Thoracic aorta (tissue), 2 donors: ENCODE measurements around the gene SPHKAP. TPM values are rescaled to one million over a fixed set of nuclear protein-coding genes. Genes with fewer than 3 reads are reported as not detected.
"Not testable (repeated sequence)": the region's sequence is repeated elsewhere in the genome, so short reads cannot be mapped to it uniquely, and the experiment has no call there.

ENCODE experiments used
- ATAC-seq: fragments of 150-250 bp; one replicate; pipeline ENCODE4 v1.8.0; 2017; ENCODE audit warnings: low read depth; ENCODE audit not compliant: insufficient number of reproducible peaks, low FRiP score
- DNase-seq: peaks from one replicate; pipeline ENCODE4 v3.0.0-alpha.2; 2020; ENCODE audit warnings: low spot score
- H3K27ac ChIP-seq, 2 donors: fragments of 200-600 bp; sonication (generic); 1 replicate in 1 of 2; 2 replicates in 1 of 2; pipeline ENCODE4 v1.5.1; 2016; ENCODE audit warnings: mild to moderate bottlenecking in 2 of 2, moderate library complexity in 2 of 2
- H3K27me3 ChIP-seq: fragments of 200-600 bp; sonication (generic); replicated peaks from 2 replicates; pipeline ENCODE4 v1.6.0; 2016; ENCODE audit warnings: mild to moderate bottlenecking; ENCODE audit not compliant: insufficient read depth
- H3K36me3 ChIP-seq: fragments of 200-600 bp; sonication (generic); one replicate; pipeline ENCODE4 v1.5.1; 2016
- H3K4me1 ChIP-seq, 2 donors: fragments of 200-600 bp; sonication (generic); 1 replicate in 1 of 2; 2 replicates in 1 of 2; pipeline versions ENCODE4 v1.5.1 to v1.6.0; 2016; ENCODE audit warnings: low read depth in 2 of 2, mild to moderate bottlenecking in 1 of 2; ENCODE audit not compliant: control insufficient read depth in 1 of 2
- H3K4me3 ChIP-seq: fragments of 200-600 bp; sonication (generic); 2 replicates; pipeline ENCODE4 v1.5.1; 2016; ENCODE audit warnings: mild to moderate bottlenecking
- H3K9me3 ChIP-seq: fragments of 200-600 bp; sonication (generic); 2 replicates; pipeline ENCODE4 v1.5.1; 2016
- total RNA-seq, 2 donors: library from RNA; depleted of rRNA; stranded (reverse); fragments of >200 nt; gene quantifications; one replicate each; pipeline versions ENCODE4 v1.1.0 to v1.2.3, GENCODE V29; 2016
- TF ChIP-seq, protein P1 (sequence below): fragments of 200-600 bp; sonication (generic); IDR thresholded peaks from one replicate; pipeline ENCODE4 v1.5.1; 2019; ENCODE audit warnings: antibody characterized with exemption

The SPHKAP gene, protein sequence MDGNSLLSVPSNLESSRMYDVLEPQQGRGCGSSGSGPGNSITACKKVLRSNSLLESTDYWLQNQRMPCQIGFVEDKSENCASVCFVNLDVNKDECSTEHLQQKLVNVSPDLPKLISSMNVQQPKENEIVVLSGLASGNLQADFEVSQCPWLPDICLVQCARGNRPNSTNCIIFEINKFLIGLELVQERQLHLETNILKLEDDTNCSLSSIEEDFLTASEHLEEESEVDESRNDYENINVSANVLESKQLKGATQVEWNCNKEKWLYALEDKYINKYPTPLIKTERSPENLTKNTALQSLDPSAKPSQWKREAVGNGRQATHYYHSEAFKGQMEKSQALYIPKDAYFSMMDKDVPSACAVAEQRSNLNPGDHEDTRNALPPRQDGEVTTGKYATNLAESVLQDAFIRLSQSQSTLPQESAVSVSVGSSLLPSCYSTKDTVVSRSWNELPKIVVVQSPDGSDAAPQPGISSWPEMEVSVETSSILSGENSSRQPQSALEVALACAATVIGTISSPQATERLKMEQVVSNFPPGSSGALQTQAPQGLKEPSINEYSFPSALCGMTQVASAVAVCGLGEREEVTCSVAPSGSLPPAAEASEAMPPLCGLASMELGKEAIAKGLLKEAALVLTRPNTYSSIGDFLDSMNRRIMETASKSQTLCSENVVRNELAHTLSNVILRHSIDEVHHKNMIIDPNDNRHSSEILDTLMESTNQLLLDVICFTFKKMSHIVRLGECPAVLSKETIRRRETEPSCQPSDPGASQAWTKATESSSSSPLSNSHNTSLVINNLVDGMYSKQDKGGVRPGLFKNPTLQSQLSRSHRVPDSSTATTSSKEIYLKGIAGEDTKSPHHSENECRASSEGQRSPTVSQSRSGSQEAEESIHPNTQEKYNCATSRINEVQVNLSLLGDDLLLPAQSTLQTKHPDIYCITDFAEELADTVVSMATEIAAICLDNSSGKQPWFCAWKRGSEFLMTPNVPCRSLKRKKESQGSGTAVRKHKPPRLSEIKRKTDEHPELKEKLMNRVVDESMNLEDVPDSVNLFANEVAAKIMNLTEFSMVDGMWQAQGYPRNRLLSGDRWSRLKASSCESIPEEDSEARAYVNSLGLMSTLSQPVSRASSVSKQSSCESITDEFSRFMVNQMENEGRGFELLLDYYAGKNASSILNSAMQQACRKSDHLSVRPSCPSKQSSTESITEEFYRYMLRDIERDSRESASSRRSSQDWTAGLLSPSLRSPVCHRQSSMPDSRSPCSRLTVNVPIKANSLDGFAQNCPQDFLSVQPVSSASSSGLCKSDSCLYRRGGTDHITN (N-terminal part only)
- total RNA-seq, result under 1 TPM; 0.07 to 0.41 TPM

DNA sequence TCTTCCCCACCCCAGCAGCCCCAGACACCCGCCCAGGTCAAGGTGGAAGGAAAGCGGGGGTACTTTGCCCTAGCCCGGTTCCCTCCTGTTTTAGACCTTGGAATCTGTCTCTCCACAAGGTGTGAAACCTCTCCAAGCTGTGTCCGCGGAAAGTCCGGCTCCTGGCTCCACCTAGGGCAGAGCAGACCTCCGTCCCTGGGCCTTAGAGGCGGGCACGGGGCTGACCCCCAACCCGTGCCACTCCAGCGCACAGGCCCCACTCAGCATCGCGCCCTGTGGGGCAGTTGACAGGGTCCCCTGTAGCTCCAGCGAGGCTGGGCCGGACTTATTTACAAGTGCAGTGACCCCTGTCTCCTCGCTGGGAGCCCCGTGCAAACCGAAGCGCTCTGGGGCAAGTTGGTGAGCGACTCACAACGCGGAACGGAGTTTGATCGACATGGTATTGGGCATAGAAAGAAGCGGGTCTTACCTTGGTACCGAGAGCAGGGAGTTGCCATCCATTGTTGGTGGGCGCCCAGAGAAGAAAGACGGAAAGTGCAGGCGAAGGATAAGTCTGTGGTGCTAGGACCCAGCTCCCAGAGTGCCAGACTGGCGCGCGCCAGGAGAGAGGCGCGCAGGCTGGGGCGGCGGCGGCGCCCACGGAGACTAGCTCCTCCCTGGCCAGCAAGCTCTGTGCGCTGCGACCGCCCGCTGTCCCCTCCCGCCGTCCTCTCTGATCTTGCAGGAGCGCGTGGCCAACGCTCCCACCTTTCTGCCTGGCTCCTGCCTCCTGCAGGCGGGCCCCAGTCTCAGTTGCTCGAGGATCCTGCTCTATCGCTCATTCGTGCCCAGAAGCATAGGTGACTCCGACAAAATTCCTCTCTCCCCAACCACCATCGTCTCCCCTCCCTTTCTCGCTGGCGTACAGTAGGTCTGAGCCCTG, at the start of gene SPHKAP:
Gene SPHKAP, minus strand, starts transcription at position 590 of the 922 bp plus-strand sequence. Its CDS starts 89 bp downstream, at position 501.
- no peaks in the 10 kb centered on the region for H3K36me3 ChIP-seq
- no peak for ATAC-seq
- no peak for DNase-seq

DNA sequence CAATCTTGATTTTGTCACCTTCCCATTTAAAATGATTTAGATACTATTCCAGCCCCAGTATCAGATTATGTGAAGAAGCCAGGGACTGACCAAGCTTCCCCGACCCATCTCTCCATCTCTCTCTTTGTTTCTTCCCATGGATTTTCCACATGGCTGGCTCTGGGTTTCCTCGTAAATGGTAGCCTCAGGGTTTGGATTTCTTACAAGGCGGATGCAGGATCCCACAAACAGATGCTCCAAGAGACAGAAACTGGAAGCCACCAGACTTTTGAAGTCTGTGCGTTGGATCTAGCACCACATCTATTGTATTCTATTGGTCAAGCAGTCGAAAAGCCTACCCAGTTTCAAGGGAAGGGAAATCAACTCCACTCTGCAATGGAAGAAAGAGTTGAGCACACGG, 46.0 kb upstream of the SPHKAP start:
- no peak for DNase-seq
- Histone ChIP-seq H3K4me3 (no peak overlapping the region), H3K27me3 (no peaks in the 10 kb centered on the region), H3K9me3 (no peaks in the 10 kb centered on the region), H3K4me1 (no peaks in the 10 kb centered on the region), H3K36me3 (no peaks in the 10 kb centered on the region), H3K27ac (no peak overlapping the region)
- TF ChIP-seq, protein P1, sequence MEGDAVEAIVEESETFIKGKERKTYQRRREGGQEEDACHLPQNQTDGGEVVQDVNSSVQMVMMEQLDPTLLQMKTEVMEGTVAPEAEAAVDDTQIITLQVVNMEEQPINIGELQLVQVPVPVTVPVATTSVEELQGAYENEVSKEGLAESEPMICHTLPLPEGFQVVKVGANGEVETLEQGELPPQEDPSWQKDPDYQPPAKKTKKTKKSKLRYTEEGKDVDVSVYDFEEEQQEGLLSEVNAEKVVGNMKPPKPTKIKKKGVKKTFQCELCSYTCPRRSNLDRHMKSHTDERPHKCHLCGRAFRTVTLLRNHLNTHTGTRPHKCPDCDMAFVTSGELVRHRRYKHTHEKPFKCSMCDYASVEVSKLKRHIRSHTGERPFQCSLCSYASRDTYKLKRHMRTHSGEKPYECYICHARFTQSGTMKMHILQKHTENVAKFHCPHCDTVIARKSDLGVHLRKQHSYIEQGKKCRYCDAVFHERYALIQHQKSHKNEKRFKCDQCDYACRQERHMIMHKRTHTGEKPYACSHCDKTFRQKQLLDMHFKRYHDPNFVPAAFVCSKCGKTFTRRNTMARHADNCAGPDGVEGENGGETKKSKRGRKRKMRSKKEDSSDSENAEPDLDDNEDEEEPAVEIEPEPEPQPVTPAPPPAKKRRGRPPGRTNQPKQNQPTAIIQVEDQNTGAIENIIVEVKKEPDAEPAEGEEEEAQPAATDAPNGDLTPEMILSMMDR, result no peak
- ATAC-seq, result no peak

More for the DNA sequence above, at the start of gene SPHKAP:
- H3K27me3 ChIP-seq, result no peaks in the 10 kb centered on the region
- no peak within 1 kb of the TSS for H3K4me3 ChIP-seq
- no peak within 1 kb of the TSS for H3K27ac ChIP-seq
- TF ChIP-seq, protein P1, result no peak
- no peaks in the 10 kb centered on the region for H3K9me3 ChIP-seq
- no peaks in the 10 kb centered on the region for H3K4me1 ChIP-seq

DNA sequence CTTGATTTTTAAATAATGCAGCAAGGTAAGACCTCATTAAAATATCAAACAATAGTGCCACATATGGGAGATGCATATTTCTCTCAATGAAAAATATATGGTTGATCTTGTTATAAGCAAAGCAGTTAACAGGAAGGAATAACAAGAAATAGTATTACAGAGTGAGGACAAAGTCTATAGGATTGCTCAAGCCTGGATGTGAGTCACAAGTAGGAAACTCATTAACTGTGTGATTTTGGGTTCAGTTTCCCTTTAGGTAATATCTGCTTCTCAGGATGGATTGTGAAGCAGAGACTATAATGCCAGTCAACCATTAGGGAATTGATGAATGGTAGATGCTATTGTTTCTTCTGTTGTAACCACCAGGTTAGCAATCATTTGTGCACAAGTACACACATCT, 42.9 kb upstream of the SPHKAP start:
- H3K27ac ChIP-seq, result no peak overlapping the region
- DNase-seq (no peak), ATAC-seq (no peak)
- H3K36me3 ChIP-seq, result no peaks in the 10 kb centered on the region
- H3K27me3 ChIP-seq, result no peaks in the 10 kb centered on the region
- TF ChIP-seq, protein P1, result no peak
- H3K9me3 ChIP-seq, result no peaks in the 10 kb centered on the region
- H3K4me1 ChIP-seq, result no peaks in the 10 kb centered on the region
- no peak overlapping the region for H3K4me3 ChIP-seq

DNA sequence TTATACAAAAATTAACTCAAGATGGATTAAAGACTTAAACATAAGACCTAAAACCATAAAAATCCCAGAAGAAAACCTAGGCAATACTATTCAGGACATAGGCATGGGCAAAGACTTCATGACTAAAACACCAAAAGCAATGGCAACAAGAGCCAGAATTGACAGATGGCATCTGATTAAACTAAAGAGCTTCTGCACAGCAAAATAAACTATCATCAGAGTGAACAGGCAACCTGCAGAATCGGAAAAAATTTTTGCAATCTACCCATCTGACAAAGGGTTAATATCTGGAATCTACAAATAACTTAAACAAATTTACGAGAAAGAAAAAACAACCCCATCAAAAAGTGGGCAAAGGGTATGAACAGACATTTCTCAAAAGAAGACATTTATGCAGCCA, 37.1 kb upstream of the SPHKAP start:
- H3K4me1 ChIP-seq, H3K9me3 ChIP-seq, H3K27ac ChIP-seq, H3K36me3 ChIP-seq, DNase-seq, ATAC-seq, H3K4me3 ChIP-seq, H3K27me3 ChIP-seq: not testable (repeated sequence)

DNA sequence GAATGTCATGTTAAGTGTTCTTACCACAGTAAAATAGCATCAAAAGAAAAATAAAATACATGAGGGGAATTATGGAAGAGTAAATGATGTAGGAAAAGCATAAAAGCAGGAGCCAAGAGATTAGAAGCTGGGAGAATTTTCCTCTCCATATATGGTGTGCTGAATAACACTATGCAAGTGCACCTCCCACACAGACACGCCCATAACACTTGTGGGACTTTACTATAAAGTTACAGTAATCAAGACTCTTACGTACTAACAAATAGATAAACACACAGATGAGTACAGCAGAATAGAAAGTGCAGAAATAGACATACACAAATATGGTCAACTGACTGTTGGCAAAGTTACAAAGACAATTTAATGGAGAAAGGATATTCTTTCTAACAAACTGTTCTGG, 16.0 kb upstream of the SPHKAP start:
- H3K4me1 ChIP-seq, result no peaks in the 10 kb centered on the region
- H3K27me3 ChIP-seq, result no peaks in the 10 kb centered on the region
- no peaks in the 10 kb centered on the region for H3K36me3 ChIP-seq
- TF ChIP-seq, protein P1, result no peak
- DNase-seq, result no peak
- ATAC-seq, result no peak
- H3K27ac ChIP-seq, result no peak overlapping the region
- no peaks in the 10 kb centered on the region for H3K9me3 ChIP-seq
- no peak overlapping the region for H3K4me3 ChIP-seq
